HG02970 (cell line): ENCODE data around the gene CPE.
"Not testable (repeated sequence)": the region's sequence is repeated elsewhere in the genome, so short reads cannot be mapped to it uniquely, and the experiment has no call there.

Experiments
- ATAC-seq: cut with Tn5 transposase; IDR thresholded peaks from one replicate; pipeline ENCODE4 v1.9.1; 2021; ENCODE audit warnings: mild to moderate bottlenecking, moderate library complexity, moderate number of reproducible peaks; ENCODE audit not compliant: unreplicated experiment, low FRiP score

The CPE gene

DNA sequence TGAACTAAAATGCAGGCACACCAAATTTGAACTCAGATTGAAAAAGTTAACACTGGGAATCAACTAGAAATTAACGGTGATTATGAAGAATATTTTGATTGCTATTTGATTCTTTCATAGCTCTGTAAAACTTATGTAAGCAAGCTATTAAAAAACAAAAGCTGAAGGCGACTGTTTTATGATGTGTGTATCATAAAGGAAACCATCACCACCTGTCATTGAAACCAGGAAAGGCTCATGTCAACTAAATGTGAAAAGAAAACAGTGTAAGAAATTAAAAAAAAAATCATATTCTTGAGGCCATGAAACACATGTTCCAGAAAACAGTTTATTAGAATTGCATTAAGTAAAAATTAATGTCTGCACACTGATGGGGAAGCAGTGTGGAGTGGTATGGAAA lies 24.2 kb downstream of the CPE start:
- no peak for ATAC-seq

DNA sequence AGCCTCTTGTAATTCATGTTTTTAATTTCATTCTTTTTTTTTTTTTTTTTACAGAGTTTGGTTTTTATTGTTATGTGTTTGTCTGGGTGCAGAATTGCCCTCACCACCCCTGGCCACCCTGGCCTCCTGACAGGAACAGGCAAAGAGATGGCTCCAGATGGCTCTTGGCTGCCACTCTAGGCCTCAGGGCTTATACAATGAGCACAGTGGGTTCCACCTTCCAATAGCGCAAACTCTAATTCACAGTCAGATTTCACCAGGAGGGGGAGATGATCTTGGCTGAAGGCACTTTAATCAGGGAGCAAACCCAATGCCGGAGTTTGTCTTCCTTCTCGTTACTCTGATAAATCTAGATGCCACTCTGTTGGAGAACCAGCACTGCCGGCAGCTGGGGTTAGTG lies 24.8 kb downstream of the CPE start:
- no peak for ATAC-seq

DNA sequence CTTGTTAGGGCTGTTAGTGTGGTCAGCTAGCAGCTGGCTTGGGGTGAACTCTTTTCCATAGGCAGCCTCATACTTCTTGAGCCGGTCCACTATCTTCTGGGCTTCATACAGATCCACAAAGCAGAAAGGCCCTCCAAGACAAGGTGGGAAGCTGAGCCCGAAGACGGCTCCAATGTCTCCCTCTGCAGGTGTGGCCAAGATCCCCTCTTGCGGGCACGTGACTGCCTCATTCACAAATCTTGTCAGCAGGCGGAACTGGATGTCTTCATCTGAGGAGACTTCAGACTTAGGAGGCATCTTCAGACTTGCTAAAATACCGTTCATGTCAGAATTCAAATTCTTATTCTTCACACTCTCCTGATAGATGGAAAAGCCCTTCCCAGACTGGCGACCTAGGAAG lies 25.3 kb downstream of the CPE start:
- ATAC-seq = no peak

DNA sequence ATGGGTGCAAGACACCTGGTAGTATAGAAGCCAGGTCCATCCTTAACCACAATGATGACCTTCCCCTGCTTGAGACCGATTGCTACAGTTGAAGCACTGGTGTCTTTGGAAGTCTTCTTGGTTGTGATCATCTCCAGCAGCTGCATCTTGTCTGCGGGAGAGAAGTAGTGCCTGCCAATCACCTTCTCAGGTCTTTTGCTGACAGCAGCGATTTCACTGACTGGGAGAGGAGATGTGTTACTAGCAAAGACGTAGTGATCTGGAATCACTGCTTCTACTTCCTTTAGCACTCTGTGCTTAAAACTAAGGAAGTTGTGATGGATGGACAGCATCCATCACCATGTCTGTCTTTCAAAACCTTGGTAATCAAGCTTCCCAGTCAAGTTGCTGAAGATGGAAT lies 25.9 kb downstream of the CPE start:
- ATAC-seq = no peak

DNA sequence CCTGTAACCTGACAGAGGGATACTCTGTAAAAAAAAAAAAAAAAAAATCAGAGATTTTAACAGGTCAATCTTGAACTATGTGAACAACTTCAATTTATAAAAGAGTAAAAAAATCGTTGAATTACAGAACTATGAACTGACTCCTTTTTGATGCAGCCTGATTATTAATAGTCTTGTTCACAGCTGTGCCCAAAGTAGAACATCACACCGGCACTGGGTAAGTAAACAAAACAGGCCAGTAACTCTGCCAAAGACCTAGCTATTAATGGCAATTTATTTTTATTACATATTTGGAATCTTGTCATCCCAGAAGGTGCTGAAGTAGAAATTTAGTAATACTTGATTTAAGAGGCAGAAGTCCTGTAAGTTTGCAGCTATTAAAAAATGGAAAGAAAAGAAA lies 31.4 kb downstream of the CPE start:
- no peak for ATAC-seq

DNA sequence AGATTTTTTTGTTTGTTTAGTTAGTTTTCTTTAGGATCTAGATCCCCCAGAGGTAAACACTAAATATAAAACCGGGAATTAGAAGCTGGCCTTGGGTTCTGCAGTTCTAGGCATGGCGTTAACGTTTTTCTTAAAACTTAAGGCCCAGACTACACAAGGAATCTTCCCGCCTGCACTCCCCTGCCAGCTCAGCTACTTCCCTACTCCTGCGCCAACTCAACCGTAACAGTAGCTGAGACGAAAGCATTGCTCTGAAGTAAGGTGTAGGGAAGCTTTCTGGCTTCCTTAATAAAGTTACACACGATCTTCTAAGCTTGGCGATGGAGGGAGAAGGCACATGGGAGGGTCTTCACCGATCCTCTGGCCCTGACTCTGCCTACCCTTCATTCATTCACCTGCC lies 37.1 kb downstream of the CPE start:
- no peak for ATAC-seq

DNA sequence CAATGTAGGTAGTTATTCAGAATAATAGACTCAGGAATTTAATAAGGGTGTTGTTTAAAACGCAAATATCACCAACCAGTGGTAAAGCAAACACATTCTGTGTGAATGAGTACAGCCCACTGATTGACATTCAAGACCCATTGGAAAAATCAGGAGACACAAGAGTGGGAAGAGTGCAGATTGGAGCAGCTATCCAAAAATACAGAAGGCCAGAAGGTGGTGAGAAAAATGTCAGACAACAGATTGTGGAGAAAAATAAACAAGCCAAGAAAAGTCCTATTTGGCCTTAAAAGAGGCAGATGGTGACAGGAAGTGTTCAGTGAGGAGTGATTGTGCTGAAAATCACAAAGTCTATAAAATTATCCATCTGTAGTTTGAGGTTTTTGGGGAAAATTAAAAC lies 39.3 kb downstream of the CPE start:
- no peak for ATAC-seq

DNA sequence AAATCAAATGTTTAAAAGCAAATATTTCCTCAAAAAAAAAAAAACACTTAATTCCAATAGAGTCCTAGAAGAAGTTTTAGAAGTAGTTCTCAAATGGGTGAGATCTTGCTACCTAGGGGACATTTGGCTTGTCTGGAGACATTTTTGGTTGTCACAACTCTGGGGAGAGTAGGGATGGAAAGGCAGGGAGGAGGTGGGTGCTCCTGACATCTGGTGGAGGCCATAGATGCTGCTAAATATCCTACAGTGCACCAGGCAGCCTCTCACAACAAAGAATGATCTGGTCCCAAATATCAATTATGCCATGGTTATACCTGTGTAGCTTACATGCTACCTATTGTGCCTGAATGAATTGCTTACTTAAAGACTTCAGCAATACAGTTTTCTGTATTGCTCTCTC lies 46.8 kb downstream of the CPE start:
- ATAC-seq = no peak

DNA sequence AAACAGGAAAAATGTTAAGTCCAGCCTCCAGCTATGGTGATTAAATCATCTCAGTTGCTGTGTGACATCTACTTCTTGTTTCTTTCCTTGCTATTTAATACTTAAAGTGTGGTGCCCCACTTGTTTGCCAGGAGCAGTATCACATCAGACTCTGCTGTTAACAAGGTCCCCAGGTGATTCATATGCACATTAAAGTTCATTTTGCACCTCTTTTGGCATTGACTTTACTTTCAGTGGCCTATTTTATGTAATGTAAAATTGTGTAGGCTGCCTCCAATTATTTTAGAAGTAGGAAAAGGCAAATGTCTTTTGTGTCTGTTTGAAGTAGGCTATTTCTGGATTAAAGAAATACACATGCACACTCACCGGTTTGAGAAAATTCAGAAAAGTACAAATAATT lies 47.5 kb downstream of the CPE start:
- no peak for ATAC-seq

DNA sequence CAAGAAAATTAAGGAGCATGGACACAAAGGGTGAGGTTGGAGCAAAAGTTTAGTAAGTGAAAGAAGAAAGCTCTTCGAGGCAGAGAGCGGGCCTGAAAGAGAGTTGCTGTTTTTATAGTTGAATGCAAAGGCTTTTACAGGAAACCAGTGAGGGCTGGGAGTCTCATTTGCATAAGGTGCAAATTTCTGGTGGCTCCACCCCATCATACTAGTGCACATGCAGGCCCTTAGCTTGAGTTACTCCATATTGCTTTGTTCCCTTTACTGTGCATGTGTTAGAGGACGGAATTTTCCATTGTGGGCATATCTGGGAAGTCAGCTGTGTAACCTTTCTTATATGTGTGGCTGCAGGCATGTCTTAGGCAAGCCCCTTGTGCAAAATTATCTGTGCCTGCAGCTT lies 48.0 kb downstream of the CPE start:
- ATAC-seq = no peak

DNA sequence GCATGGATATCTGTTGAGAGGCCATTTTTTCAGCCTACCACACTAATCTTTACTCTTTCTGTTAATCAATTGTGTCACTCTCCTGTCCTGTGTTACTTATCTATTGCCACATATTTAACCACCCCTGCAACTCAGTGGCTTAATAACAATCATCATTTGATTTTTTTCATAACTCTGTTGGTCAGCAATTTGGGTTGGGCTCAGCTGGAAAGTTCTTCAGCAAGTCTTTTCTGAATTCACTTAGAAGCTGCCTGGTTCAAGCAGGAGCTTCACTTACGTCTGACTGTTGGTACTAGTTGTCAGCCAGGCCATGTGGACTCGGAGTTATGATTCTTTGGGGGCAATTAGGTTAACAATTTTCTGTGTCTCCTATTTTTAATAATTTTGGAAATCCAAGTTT lies 50.1 kb downstream of the CPE start:
- ATAC-seq = no peak

DNA sequence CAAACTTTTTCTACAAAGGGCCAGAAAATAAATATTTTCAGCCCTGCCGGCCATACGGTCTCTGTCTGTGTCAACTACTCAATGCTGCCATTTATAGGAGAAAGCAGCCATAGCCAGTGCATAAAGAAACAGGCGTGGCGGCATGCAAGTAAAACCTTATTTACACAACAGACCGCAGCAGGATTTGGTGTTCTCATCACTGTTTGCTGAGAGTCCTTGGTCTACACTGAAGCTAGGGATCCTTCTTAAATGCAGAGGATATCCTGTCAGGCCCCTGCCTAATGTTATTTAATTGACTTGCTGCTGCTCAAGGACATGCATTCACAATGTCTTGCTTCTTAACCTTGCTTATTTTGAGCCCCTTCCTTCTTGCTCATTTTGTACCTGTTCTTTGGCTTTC lies 54.7 kb downstream of the CPE start:
- no peak for ATAC-seq

DNA sequence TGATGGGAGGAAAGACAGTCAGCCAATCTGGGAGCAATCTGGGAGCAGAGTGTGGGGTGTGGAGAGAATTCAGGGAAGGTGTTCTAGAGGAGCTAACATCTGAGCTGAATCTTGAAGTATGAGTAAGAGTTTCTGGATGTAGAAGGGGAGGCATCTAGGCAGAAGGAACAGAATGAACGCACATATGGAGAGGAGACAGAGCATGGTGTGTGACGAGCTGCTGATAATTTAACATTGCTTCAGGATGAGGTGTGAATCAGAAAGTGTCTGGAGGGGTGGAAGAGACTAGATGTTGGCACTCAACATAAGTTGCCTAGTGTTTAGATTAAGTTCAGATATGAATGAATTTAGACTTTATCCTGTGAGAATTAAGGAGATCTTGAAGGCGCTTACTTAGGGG lies 58.9 kb downstream of the CPE start:
- ATAC-seq = no peak

DNA sequence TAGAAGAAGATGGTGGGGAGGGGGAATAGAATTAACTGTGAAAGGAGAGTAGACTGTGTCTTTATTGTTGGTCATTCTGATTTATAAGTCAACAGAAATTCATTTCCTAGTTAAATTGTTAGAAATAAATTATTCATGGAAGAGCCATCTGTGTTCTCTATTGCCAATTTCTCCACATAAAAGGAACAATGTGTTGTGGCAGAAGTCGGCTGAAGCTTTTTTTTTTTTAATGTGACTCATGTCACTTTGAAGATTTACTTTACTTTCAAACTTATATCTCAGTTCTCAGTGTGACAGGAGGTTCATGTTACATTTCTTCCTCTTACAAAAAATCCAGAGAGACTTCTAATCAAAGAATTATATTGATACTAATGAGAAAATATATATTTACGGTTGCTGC lies 60.5 kb downstream of the CPE start:
- ATAC-seq = no peak

DNA sequence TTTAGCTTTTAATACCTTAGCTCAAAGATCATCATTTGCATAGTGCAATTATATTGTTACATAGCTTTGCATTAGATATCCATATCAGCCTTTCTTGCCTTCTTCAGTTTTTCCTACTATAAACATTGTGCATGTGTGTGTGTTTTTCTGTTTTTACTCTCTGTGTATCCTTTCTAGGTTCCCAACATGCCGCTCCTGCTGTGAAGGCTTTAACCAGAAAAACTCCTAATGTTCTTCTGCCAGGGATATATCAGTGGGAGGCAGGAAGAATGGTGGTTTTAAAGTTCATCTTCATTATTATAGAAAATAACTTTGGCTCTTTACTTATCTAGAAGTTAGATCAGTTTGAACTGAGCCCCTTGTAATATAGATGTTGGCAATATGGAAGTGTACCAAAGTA lies 61.2 kb downstream of the CPE start:
- ATAC-seq = no peak

DNA sequence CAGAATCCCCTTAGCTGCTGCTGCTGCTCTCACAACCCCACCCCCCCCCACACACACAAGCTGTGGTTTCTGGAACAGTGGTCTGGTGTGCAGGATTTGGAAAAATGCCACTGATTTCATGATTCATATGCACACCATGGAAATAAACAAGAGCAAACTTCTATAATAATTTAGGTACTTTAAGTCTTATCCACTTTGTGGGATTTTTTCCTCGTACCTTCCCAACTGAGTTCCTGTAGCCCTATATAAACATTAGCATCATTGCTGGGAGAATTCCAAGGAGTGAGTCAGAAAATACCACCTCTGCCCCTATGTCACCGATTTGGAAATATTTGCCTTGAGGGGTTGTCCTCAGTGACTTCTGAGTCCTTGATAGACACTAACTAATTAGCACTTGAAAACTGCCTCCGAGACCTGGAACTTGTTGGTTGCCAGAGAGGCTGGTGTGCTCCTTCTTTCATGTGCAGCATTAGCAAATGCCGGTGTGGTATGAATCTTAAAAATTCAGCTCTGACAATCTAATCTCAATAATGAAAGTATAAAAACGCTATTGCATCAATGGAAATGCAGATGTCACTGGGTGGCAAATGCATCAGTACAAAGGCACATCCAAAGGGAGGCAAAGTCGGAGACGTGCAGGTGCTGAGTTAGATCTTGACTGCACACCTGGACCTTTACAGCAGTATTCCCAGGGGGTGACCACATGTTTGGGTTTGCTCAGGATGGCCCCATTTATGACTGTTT lies 61.8 kb downstream of the CPE start:
- no peak for ATAC-seq

DNA sequence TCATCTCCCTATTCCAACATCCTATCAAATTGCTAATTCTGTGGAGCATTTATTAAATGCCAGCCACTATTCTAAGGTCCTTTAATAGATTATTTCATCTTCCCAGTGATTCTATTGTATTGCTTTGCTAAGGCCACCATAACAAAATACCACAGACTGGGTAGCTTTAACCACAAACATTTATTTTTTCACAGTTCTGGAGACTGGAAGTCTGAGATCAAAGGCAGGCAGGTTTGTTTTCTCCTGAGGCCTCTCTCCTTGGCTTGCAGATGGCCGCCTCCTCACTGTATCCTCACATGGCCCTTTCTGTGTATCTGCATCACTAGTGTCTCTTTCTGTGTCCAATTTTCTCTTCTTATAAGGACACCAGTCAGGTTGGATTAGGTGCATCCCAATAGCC lies 64.5 kb downstream of the CPE start:
- ATAC-seq = no peak

DNA sequence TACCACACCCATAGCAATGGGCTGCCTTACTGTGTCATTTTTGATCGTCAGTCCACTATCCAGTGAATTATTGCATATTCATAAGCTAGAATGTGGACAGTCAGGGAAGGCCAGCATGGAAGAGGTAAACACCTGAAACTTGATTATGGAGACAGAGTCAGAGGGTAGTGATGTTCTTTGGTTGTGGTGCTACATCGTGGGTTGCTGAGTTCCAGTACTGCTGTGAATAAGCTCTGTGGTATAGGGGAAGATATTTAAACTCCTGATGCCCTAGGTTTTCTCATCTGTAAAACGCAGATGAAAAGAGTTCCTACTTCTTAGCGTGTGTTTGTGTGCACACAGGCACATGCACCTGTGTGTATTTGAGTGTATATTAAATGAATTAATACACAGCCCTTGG lies 69.9 kb downstream of the CPE start:
- ATAC-seq = no peak

DNA sequence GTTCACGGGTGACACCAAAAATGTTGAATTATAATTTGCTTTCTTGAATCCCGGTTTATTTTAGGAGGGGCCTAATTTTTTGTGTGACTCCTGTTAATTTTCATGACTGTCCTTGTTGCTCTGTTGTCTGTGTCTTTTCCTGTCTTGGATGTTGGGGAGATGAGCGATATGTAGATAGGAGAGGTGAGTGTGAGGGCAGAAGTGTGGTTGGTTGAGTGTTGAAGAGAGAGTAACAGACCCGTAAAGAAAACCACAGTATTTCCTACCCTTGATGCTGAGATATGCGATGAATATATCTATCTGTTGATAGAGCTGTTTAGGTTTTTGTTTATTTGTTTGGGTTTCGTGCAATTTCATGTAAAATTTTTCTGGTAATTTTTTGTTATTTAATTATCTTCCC lies 70.5 kb downstream of the CPE start:
- no peak for ATAC-seq

DNA sequence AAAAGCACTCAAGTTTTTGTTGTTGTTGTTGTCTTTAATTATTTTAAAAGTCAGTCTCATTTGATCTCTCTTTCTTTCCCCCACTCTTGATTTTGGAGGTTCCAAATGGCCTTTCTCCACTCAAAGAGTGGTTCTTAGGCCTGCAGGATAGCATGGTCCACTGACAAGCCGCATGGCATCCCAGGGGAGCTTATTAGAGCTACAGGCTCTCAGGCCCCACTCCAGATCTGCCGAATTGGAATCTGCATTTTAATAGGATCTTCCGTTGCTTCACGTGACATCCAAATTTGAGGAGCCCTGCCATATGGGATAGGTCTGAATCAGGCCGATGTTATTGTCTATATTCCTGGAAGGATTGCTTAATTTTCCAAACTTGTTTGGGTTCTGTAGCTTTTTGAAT lies 72.1 kb downstream of the CPE start:
- ATAC-seq = no peak

DNA sequence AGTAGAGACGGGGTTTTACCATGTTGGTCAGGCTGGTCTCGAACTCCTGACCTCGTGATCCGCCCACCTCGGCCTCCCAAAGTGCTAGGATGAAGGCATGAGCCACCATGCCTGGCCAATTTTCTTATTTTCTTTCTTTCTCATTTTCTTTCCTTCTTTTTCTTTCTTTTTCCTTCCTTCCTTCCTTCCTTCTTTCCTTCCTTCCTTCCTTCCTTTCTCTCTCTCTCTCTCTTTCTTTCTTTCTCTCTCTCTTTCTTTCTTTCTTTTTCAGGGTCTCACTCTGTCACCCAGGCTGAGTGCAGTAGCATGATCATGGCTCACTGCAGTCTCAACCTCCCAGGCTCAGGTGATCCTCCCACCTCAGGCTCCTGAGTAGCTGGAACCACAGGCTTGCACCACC lies 74.3 kb downstream of the CPE start:
- not testable (repeated sequence) for ATAC-seq

DNA sequence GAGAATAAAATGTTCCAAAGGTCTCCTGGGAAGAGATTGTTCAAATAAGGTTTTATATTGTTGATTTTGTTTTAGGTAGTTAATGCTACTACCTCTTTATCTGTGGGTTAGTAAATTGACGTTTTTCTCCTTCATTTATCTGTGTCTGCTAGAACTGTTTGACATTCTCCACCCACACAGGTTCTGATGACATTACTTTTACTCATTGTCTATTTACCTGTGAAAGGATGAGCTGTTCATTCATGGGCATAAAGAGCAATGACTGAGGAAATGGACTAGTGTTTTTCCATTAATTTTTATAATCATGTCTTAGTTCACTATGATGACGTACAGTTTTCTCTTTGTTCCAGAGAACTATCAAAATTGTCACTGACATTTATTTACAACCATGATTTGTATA lies 75.6 kb downstream of the CPE start:
- no peak for ATAC-seq

DNA sequence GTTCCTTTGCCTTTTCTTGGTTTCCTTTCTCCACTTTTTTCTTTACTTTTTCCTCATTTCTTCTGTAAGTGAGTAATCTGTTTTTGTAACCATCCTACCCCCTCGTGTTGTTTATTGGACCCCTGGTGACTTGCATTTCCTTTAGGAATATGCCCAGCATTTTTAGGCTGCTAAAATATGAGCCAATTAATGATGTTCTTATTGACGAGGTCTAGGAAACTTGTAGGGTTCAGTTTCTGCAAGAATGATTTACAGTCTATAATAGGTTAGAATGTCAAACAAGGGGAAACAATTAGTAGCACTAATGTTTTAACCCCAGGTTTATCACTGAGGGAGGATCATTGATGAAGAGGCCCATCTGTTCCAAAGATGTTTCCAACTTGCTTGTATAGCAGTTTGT lies 79.0 kb downstream of the CPE start:
- no peak for ATAC-seq
